Measurements from ENCODE around the gene SLC6A13.

Gene SLC6A13

GRCh38 chr12:205026-205425 lies 57.6 kb downstream of the SLC6A13 start:
- H3K79me2 ChIP-seq (ENCODE audit: insufficient read depth, low read depth): no peaks in the 10 kb centered on the region
- H3K27me3 ChIP-seq (ENCODE audit: insufficient read depth, low read depth): peaks cover 3% of the 10 kb centered on the region; the same call in 1 of the 2 replicates
- no peak for TF ChIP-seq CTCF (conservative IDR thresholded peaks at IDR 0.05; ENCODE audit: low read depth, low read length)
- no peak overlapping the region for H3K9ac ChIP-seq
- H3K27ac ChIP-seq: no peak overlapping the region
- no peaks in the 10 kb centered on the region for H4K20me1 ChIP-seq (ENCODE audit: insufficient read depth)
- H3K4me1 ChIP-seq (ENCODE audit: low read depth, poor library complexity, severe bottlenecking): no peaks in the 10 kb centered on the region
- H3K36me3 ChIP-seq (ENCODE audit: insufficient read depth): no peaks in the 10 kb centered on the region
- H2AFZ ChIP-seq (ENCODE audit: low read depth): no peak overlapping the region
- H3K4me2 ChIP-seq: no peak overlapping the region
- H3K4me3 ChIP-seq (IDR thresholded peaks at IDR 0.05; ENCODE audit: insufficient read depth, low read depth, low read length): no peak overlapping the region

GRCh38 chr12:204261-204678 lies 58.4 kb downstream of the SLC6A13 start:
- H3K4me3 ChIP-seq (IDR thresholded peaks at IDR 0.05; ENCODE audit: insufficient read depth, low read depth, low read length): no peak overlapping the region
- no peak for TF ChIP-seq CTCF (conservative IDR thresholded peaks at IDR 0.05; ENCODE audit: low read depth, low read length)
- H2AFZ ChIP-seq (ENCODE audit: low read depth): no peak overlapping the region
- H3K27ac ChIP-seq: no peak overlapping the region
- H3K79me2 ChIP-seq (ENCODE audit: insufficient read depth, low read depth): no peaks in the 10 kb centered on the region
- H3K4me1 ChIP-seq (ENCODE audit: low read depth, poor library complexity, severe bottlenecking): no peaks in the 10 kb centered on the region
- no peaks in the 10 kb centered on the region for H4K20me1 ChIP-seq (ENCODE audit: insufficient read depth)
- H3K36me3 ChIP-seq (ENCODE audit: insufficient read depth): no peaks in the 10 kb centered on the region
- no peak overlapping the region for H3K9ac ChIP-seq
- peaks cover 3% of the 10 kb centered on the region; the same call in 1 of the 2 replicates for H3K27me3 ChIP-seq (ENCODE audit: insufficient read depth, low read depth)
- H3K4me2 ChIP-seq: no peak overlapping the region

- no peak overlapping the region for H2AFZ ChIP-seq (ENCODE audit: low read depth)
- H3K9ac ChIP-seq: no peak overlapping the region
- no peak overlapping the region for H3K4me3 ChIP-seq (IDR thresholded peaks at IDR 0.05; ENCODE audit: insufficient read depth, low read depth, low read length)
- H3K4me1 ChIP-seq (ENCODE audit: low read depth, poor library complexity, severe bottlenecking): no peaks in the 10 kb centered on the region
- no peaks in the 10 kb centered on the region for H3K79me2 ChIP-seq (ENCODE audit: insufficient read depth, low read depth)
- TF ChIP-seq CTCF (conservative IDR thresholded peaks at IDR 0.05; ENCODE audit: low read depth, low read length): no peak
- no peak overlapping the region for H3K27ac ChIP-seq
- H3K27me3 ChIP-seq (ENCODE audit: insufficient read depth, low read depth): peaks cover 5% of the 10 kb centered on the region; the same call in 1 of the 2 replicates
- no peaks in the 10 kb centered on the region for H4K20me1 ChIP-seq (ENCODE audit: insufficient read depth)
- H3K4me2 ChIP-seq: no peak overlapping the region
- no peaks in the 10 kb centered on the region for H3K36me3 ChIP-seq (ENCODE audit: insufficient read depth)
Observed at GRCh38 chr12:203462-204260, 59.0 kb downstream of the SLC6A13 start.

DNA sequence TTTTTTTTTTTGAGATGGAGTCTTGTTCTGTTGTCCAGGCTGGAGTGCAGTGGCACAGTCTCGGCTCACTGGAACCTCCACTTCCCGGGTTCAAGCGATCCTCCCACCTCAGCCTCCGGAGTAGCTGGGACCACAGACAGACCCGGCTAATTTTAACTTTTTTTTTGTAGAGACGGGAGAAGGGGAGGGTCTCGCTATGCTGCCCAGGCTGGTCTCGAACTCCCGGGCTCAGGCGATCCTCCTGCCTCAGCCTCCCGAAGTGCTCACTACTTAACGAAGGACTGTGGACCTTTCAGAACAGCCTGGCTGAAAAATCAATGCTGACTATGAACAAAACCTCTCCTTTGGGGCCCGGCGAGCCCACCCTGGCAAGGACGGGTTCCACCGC lies 59.6 kb downstream of the SLC6A13 start:
- Histone ChIP-seq H3K27me3 (ENCODE audit: insufficient read depth, low read depth) (peaks cover 7% of the 10 kb centered on the region; the same call in 1 of the 2 replicates), H3K4me1 (ENCODE audit: low read depth, poor library complexity, severe bottlenecking) (no peaks in the 10 kb centered on the region), H2AFZ (ENCODE audit: low read depth) (no peak overlapping the region), H3K79me2 (ENCODE audit: insufficient read depth, low read depth) (no peaks in the 10 kb centered on the region), H3K36me3 (ENCODE audit: insufficient read depth) (no peaks in the 10 kb centered on the region), H3K4me3 (IDR thresholded peaks at IDR 0.05; ENCODE audit: insufficient read depth, low read depth, low read length) (no peak overlapping the region), H3K9ac (no peak overlapping the region), H3K4me2 (no peak overlapping the region), H4K20me1 (ENCODE audit: insufficient read depth) (no peaks in the 10 kb centered on the region), H3K27ac (no peak overlapping the region)
- no peak for TF ChIP-seq CTCF (conservative IDR thresholded peaks at IDR 0.05; ENCODE audit: low read depth, low read length)
